Epithelial cell of esophagus (primary cell): ENCODE data around the gene ADAMTSL3.

ENCODE experiments used
- DNase-seq: peaks from one replicate; pipeline ENCODE4 v3.0.0; 2010; ENCODE audit warnings: low read depth
- H3K4me3 ChIP-seq: 2 replicates; pipeline ENCODE4 v1.5.1; 2011; ENCODE audit warnings: mild to moderate bottlenecking, low read length, control low read depth
- CTCF ChIP-seq: IDR thresholded peaks from 2 replicates; pipeline ENCODE4 v1.5.1; 2011; ENCODE audit warnings: low read depth, mild to moderate bottlenecking, low read length, control low read depth, inconsistent platforms; ENCODE audit not compliant: insufficient read depth; ENCODE audit errors: missing control alignments

The ADAMTSL3 gene

GRCh38 chr15:83848315-83849050 lies 194.6 kb downstream of the ADAMTSL3 start:
- peak; percentile 89 for DNase-seq
- TF ChIP-seq CTCF, result no peak
- H3K4me3 ChIP-seq, result no peak overlapping the region

- no peak overlapping the region for H3K4me3 ChIP-seq
- TF ChIP-seq CTCF, result no peak
- DNase-seq, result no peak
Measured at GRCh38 chr15:83850015-83850414, 196.1 kb downstream of the ADAMTSL3 start.

- peak; percentile 89 for DNase-seq
- no peak overlapping the region for H3K4me3 ChIP-seq
- TF ChIP-seq CTCF, result no peak
Measured at GRCh38 chr15:83850501-83851245, 196.8 kb downstream of the ADAMTSL3 start.

- no peak for TF ChIP-seq CTCF
- no peak overlapping the region for H3K4me3 ChIP-seq
- DNase-seq, result no peak
Measured at GRCh38 chr15:83853232-83853631, 199.3 kb downstream of the ADAMTSL3 start.

GRCh38 chr15:83854321-83854720 lies 200.4 kb downstream of the ADAMTSL3 start:
- TF ChIP-seq CTCF, result no peak
- DNase-seq, result peak; percentile 94
- no peak overlapping the region for H3K4me3 ChIP-seq

GRCh38 chr15:83854950-83855707 lies 201.2 kb downstream of the ADAMTSL3 start:
- no peak for DNase-seq
- no peak overlapping the region for H3K4me3 ChIP-seq
- no peak for TF ChIP-seq CTCF
